OCI-LY1 (cell line): ENCODE results near the gene FDX2.

Experiments used
- EZH2 ChIP-seq: fragments of 200-600 bp; sonication (generic), shearing (Covaris generic); IDR thresholded peaks from 2 replicates; pipeline ENCODE4 v1.8.0; 2017; ENCODE audit warnings: borderline replicate concordance, mixed run types, mild to moderate bottlenecking, antibody characterized with exemption, low read length, moderate library complexity, mixed read lengths
- TF ChIP-seq, protein P1 (sequence below): fragments of 200-600 bp; sonication (generic), shearing (Covaris generic); IDR thresholded peaks from 2 replicates; pipeline ENCODE4 v1.5.1; 2017; ENCODE audit warnings: mild to moderate bottlenecking, antibody characterized with exemption, low read length, moderate library complexity, mixed read lengths

DNA sequence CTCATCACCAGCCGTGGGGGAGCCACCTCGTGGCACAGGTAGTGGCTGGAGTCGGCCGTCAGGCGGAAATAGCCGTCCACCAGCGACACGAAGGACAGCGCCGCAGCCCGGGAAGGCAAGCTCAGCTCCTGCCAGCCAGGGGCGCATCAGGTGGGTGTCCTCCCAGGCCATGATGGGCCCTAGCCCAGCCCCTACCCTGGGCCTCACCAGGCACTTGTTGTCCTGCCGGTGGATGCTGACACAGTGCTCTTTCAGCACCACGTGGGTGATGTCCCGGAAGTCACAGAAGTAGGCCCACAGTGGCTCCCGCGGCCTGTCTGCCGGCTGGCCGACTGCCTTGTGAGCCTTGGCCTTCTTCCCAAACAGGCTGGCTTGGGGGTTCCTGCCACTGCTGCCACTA lies 48.8 kb upstream of the FDX2 start:
- TF ChIP-seq EZH2, result no peak
- TF ChIP-seq, protein P1, sequence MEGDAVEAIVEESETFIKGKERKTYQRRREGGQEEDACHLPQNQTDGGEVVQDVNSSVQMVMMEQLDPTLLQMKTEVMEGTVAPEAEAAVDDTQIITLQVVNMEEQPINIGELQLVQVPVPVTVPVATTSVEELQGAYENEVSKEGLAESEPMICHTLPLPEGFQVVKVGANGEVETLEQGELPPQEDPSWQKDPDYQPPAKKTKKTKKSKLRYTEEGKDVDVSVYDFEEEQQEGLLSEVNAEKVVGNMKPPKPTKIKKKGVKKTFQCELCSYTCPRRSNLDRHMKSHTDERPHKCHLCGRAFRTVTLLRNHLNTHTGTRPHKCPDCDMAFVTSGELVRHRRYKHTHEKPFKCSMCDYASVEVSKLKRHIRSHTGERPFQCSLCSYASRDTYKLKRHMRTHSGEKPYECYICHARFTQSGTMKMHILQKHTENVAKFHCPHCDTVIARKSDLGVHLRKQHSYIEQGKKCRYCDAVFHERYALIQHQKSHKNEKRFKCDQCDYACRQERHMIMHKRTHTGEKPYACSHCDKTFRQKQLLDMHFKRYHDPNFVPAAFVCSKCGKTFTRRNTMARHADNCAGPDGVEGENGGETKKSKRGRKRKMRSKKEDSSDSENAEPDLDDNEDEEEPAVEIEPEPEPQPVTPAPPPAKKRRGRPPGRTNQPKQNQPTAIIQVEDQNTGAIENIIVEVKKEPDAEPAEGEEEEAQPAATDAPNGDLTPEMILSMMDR, result no peak
